HG03045 (cell line): ENCODE data around the gene DNAH11.
"Not testable (repeated sequence)": the region's sequence is repeated elsewhere in the genome, so short reads cannot be mapped to it uniquely, and the experiment has no call there.

Experiments
- ATAC-seq: cut with Tn5 transposase; IDR thresholded peaks from one replicate; pipeline ENCODE4 v1.9.1; 2021; ENCODE audit warnings: mild to moderate bottlenecking, moderate library complexity; ENCODE audit not compliant: unreplicated experiment

Gene DNAH11

DNA sequence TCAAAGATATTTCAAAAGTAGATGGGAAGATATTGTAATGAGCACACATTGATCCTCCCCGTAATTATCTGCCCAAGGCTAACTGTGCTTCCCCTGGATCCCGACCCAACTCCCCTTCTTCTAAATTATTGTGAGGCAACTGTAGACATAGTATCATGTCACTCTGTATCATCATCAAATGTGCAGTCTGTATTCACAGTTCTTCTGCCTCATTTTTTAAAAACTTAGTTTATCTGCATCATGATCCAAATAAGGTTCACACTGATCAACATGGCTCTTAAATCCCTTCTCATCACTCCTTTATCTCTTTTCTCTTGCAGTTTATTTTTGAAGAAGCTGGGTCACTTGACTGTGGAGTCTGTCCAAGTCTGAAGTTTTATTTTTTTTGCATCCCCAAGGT is 375.4 kb downstream of the DNAH11 start:
- no peak for ATAC-seq

DNA sequence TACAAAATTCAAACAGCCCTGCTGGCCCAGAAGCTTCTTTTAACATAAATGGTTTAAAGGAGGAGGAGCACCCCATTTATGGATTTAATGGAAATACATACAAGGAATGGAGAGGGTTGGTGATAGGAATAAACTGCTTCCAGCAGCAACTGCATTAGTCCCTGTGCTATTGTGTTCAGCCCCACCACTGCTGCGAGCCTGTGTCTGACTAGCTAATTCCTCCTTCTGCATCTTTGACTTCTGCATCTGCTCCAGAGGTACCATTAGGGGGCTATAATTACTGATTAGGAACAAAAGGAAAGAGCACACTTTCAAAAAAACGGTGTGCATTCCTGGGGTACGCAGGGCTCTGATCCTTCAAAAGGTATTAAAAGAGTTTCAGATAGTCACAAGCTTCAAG is 378.1 kb downstream of the DNAH11 start:
- ATAC-seq = no peak

DNA sequence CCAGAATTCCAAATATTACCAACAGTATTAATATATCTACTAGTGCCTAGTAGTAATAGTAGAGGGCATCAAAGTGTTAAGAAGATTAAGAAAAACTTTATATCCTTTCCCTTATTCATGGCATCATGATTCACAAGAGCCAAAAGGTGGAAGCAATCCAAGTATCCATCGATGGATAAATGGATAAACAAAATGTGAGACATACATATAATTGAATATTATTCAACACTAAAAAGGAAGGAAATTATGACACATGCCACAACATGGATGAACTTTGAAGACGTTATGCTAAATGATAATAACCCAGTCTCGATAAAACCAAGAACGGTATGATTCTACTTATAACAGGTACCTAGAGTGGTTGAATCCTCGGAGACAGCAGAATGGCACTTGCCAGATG is 379.8 kb downstream of the DNAH11 start:
- ATAC-seq = no peak

DNA sequence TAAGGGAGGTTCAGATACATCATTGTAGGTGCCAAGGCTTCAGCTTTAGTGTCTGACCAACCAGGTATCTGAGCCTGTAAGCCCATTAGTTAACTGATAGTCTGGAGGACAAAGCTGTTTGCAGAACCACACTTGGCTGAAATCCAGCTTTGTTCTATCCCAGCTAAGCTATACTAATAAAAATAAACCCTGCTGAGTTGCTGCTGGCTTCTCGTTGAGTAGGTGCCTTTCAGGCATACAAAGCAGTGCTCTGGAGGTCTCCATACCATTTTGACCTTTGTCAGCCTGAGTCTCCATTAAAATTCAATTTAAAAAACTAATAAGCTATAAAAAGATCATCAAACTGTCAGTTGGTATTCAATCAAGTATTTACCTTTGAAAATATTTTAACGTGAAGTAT is 380.8 kb downstream of the DNAH11 start:
- no peak for ATAC-seq

DNA sequence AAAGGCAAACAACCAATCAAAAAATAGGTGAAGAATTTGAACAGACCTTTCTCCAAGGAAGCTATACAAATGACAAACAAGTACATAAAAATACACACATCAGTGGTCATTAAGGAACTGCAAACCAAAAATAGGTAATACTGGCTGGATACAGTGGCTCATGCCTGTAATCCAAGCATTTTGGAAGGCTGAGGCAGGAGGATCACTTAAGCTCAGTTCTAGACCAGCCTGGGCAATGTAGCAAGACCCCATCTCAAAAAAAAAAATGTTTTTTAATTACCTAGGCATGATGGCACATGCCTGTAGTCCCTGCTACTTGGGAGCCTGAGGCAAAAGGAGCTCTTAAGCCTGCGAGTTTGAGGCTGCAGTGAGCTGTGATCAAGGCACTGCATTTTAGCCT is 383.6 kb downstream of the DNAH11 start:
- no peak for ATAC-seq

DNA sequence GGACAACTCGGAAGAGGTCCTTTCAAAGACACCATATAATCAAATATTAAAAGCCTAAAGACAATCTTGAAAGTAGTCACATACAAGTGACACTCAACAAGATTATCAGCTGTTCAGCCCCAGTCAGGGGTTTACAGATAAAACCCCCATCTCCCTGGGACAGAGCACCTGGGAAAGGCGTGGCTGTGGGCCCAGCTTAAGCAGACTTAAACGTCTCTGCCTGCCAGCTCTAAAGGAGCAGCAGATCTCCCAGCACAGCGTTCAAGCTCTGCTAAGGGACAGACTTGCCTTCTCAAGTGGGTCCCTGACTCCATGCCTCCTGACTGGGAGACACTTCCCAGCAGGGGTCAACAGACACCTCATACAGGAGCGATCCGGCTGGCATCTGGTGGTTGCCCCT is 384.9 kb downstream of the DNAH11 start:
- no peak for ATAC-seq

DNA sequence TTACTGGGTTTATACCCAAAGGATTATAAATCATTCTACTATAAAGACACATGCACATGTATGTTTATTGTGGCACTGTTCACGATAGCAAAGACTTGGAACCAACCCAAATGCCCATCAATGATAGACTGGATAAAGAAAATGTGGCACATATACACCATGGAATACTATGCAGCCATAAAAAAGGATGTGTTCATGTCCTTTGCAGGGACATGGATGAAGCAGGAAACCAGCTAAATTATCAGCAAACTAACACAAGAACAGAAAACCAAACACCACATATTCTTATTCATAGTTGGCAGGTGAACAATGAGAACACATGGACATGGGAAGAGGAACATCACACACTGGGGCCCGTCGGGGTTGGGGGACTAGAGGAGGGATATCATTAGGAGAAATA is 390.5 kb downstream of the DNAH11 start:
- ATAC-seq = not testable (repeated sequence)

DNA sequence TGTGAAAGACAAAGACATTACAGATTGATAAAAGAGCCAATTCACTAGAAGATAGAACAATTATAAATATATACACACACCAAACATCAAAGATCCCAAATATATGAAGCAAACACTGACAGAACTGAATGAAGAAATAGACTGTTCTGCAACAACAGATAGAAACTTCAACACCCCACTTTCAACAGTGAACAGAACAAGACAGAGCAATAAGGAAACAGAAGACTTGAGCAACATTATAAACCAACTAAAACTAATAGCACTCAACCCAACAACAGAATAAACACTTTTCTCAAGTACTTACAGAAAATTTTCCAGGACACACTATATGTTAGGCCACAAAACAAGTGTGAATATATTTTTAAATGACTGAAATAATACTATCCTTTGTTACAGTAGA is 392.0 kb downstream of the DNAH11 start:
- ATAC-seq = no peak

DNA sequence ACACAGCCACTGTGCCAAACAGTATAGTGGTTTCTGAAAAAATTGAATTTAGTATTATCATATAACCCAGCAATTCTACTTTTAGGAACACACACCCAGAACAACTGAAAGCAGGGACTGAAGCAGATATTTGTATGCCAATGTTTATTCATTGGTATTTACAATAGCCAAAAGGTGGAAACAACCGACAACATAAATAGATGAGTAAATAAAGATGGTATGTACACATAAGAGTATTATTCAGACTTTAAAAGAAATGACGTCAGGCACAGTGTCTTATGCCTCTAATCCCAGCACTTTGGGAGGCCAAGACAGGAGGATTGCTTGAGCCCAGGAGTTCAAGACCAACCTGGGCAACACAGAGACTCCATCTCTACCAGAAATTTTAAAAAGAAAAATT is 395.6 kb downstream of the DNAH11 start:
- ATAC-seq = no peak

DNA sequence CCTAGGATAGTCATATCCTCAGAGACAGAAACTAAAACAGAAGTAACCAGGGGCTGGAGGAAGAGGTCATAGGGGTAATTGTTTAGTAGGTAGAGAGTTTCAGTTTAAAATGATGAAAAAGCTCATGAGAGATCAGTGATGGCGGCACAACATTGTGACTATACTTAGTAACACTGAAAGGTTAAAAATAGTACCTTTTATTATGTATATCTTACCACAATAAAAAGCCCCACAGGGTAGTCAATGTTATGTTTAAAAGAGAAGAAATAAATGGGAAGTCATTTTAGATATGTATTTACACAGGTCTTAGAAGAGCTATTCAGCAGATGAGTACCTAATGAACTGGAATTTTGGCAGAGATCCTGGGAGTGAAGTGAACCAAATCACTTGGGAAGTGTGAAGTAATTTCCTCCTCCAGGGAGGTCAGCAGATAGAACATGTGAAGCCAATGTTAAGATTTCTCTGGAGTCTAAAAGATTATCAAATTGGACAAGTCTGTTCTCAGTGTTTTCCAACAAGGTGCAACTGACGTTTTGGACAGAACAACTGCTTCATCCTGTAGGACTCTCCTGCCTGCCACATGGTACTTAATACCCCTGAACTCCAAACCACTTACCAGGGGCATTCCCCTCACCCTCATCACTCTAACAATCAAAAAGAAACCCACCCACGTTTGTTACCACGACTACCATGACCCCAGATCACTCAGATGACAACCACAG is 396.5 kb downstream of the DNAH11 start:
- peak; percentile 86 for ATAC-seq

DNA sequence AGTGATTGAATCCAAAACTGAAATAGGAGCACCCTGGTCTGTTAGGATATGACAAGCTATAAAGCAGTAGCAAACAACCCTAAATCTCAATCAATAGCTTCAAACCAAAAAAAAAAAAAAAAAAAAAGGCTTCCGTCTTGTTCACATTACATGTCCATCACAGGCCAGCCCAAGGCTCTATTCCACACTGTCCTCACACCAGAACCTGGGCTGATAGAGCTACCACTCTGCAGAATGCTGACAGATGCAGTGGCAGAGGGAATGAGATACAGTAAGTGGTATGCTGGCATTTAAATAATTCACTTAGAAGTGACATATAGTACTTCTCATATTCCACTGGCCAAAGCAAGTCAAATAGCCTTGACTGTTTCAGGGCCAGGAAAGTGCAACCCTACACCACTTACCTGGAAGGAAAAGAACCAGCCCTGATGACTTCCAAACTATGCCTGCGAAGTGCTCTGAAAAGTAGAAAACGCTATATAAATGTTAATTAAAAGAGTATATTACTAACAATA is 397.1 kb downstream of the DNAH11 start:
- no peak for ATAC-seq

DNA sequence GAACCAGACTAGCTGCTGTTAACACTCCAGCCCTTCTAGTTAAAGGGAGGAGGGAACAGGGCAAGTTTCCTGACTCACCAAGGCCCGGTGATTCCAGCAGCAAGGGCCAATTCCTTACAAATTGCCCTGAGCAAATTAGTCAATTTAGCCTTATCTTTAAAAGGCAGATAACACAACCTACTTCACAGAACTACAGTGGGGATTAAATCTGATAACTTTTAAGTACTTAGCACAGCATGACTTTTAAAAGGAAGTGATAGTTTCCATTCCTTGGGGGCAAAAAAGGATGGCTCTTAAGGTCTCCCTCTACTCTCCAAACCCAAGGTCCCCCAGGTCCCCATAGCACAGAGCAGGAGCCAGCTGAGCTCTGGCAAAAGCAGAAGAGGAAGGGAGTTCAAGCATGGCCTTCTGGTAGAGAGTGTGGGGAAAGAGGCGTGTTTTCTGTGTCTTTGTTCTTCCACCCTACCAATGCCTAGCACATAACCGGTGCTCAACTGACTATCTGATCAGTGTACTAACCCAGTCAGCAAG is 398.8 kb downstream of the DNAH11 start:
- no peak for ATAC-seq

DNA sequence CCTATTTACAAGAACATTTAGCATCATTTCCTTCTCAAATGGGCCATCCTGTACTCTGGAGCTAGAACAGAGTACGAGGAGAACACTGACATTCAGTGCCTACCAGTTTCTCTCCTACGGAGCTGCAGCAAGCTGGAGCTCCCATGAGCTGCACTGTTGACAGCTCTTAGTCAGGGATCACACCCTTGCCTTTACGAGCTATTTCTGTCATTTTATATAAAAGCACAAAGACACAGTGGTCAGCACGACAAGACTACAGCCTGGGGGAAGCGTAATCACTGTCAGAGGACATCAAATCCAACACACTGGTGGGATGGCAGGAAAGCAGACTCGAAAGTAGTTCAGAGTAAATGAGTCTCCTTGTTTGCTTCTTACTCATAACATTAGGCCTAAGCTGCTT is 400.1 kb downstream of the DNAH11 start:
- no peak for ATAC-seq

DNA sequence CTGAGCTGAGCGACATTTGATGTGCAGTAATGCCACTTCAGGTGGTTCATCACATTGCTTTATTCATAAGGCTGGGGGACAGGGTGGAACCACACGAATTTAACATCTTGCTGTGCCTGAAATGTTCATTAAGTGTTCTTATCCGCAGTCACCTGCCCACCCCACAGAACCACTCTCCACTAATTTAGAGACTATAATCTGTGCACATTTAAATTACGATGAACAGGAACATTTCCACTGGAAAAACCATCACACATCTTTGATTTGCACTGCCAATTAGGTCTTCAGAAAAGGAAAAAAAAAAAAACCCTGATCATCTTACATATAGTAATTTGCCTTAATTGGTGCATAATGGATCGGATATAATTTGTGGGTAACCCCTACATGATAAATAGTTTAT is 400.6 kb downstream of the DNAH11 start:
- no peak for ATAC-seq

DNA sequence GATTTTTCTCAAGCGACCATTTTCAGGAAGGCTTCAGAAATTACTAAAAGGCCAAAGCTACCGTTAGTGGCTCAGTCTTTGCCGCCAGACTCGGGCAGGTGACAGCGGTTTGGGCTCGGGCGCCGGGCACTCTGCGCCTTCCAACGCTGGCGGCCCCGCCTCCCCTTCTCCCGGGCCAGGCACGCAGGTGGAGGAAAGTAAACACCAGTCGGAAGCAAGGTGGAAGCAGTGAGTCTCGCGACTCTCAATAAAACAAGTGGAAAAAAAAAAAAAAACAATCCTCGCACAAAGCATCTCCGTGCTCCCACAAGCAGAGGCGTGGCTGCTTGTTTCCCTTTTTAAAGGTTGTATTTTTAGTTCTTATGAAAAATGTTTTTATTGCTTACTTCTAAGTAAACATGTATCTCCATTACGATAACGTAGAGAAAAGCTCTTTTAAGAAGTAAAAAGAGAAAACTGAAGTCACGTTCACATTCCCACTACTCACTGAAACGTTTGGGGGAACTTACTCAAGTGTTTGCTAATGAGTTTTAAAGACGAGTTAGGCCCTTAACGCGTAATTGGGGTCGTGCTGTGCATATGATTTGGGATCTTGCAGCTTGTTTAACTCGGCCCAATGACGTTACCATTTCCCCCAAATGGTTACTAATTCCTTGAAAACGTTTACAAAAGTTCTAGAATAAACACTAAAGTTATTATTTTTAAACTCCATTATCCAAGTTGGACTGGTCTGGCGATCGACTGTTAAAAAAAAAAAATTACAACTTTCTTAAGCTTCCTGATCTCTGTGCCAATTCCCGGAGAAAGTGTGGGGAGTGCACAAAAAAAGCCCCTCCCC is 402.0 kb downstream of the DNAH11 start:
- ATAC-seq = no peak

DNA sequence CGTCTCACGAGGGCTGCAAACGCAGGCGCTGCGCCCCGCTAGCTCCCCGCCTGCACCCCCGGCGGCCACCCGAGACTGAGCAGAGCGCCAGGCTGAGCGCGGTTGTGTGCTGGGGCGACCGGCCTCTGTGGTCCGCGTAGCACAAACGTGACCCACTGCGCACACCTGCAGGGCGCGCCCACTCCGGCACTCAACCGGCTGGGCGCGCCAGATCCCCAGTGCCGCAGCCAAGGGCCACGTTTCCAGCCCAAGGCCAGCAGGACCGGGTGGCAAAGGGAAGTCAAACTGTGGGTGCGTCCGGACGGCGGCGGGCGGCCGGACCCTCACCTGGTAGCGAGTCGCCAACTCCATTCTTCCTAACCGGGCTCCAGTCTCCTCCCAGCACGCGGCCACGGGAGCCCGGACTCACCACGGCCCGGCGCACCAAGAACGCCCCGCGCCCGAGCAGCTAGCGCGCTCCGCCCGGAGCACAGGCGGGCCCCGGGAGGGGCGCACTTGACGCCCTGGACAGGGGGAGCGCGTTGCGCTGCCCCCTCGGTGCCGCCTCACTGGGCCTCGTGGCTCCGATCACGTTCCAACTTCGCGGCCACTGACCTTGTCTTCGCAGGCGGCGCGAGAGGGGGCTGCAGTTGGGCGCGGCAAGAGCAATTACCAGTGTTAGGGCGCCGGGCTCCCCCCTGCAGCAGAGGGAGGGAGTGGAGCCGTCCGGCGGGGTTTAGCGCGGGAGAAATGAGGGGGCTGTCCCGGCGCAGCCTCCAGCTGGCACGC is 402.8 kb downstream of the DNAH11 start, which contains the start of gene CDCA7L:
Gene CDCA7L (minus strand): TSS at position 446 of the 768 bp plus-strand sequence. CDS start 95 bp downstream, at position 351.
- ATAC-seq = peak; percentile 92

DNA sequence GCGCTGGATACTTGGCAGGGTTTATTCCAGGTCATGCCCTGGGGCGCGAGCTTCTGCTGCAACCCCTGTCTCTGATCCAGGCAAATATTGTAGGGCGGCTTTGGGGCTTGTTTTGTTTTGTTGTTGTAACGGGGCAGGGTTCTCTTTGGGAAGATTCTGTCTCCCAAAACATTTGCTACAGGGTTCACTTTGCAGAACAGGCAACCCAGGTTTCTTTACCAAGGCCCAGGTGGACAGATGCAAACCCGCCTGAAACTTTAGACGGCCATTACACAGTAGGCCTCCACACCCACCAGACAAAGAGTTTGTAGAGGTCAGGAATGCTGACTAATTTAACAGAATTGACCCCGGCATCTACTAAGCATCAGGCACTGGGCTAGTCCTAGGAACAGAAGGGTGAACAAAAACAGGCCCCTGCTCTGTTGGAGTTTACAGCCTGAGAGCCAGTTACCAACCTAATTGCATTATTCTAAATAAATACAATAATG is 403.4 kb downstream of the DNAH11 start:
- no peak for ATAC-seq

DNA sequence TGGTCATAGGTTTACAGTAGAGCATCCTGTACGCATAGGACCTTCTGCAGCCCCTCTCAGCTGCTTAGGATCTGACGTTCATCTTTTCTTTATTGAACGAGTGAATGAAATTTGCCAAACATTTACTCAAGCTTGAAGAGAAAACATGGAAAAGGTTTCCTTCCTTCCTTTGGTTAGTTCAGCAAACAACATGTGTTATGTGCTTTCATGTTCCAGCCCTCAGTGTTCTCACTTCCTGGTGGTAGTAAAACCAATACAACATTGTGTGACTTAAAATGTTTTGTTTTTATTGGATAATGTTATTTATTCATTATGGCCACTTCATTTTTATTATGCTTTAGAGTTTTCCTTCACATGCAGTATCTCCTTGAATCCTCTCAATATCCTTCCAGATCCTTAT is 404.2 kb downstream of the DNAH11 start:
- no peak for ATAC-seq

DNA sequence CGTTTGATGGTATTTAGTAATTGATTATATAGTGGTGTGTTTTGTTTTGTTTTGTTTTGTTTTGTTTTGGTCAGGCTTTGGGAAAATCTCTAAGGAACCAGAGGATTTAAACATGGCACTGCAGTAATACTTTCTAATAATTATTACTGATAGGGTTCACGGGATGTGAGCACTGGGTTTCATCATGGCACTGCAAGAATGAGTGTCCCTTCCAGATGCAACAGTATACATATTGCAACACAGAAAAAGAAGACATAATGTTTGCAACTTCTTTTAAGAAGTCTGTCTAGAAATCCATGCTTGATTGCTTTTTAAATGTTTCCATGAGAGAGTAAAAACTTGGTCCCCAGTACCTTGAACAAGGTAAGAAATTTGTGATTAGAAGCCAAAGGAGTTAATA is 405.1 kb downstream of the DNAH11 start:
- no peak for ATAC-seq

DNA sequence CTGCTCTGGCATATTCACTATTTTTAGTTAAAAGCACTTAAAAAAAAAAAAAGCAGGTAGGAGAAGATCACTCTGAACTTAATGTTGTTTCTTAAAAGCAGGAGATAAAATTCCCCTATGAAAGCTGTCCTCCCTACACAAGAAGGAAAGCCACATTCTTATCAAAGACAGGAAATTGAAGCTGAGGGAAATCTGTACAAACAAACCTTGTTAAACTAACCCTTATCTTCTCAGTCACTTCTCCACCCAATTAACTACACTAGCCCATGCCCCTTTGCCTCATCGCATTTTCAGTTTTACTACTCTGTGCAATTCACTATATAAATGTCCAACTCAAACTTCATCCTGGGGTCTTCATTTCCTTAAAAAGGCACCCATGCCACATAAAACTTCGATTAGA is 405.5 kb downstream of the DNAH11 start:
- no peak for ATAC-seq
